Skin epidermis (tissue), 12 donors: ENCODE results near the gene DNAH3.
"Not testable (repeated sequence)": the region's sequence is repeated elsewhere in the genome, so short reads cannot be mapped to it uniquely, and the experiment has no call there.

Source experiments
- H3K27ac ChIP-seq, 21 experiments: fragments of 200-600 bp; sonication (generic) in 11 of 21; one replicate each; pipeline ENCODE4 v1.5.0; 2020; ENCODE audit warnings: mild to moderate bottlenecking in 3 of 21, inconsistent platforms in 2 of 21, moderate library complexity in 2 of 21
- H3K4me3 ChIP-seq, 7 experiments: fragments of 200-600 bp; sonication (generic) in 2 of 7; one replicate each; pipeline ENCODE4 v1.5.0; 2020; ENCODE audit warnings: inconsistent platforms in 2 of 7, mild to moderate bottlenecking in 2 of 7, moderate library complexity in 1 of 7

The DNAH3 gene

GRCh38 chr16:21076186-21076883 is 74.3 kb downstream of the DNAH3 start:
- no peak overlapping the region for H3K4me3 ChIP-seq
- no peak overlapping the region for H3K27ac ChIP-seq

DNA sequence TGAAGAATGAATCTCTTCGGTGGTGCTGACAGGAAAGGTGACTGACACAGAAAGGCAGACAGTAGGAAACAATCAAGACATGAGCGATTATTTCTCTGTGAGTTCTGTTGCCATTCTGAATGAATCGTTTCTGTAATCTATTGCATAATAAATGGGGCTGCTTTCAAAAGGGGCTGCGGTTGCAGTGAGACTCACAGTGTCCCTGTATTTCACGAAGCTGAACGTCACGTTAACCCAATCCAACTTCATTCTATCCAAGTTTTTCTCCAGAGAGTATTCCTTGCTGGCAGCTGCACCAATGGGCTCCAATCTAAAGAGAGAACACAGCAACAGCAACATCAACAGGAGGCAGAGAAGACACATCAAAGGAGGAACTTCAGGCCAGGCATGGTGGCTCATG is 75.4 kb downstream of the DNAH3 start:
- H3K4me3 ChIP-seq: no peak overlapping the region
- H3K27ac ChIP-seq: no peak overlapping the region

- H3K4me3 ChIP-seq: no peak overlapping the region
- no peak overlapping the region for H3K27ac ChIP-seq
Observed at GRCh38 chr16:21072976-21073375, 77.7 kb downstream of the DNAH3 start.

DNA sequence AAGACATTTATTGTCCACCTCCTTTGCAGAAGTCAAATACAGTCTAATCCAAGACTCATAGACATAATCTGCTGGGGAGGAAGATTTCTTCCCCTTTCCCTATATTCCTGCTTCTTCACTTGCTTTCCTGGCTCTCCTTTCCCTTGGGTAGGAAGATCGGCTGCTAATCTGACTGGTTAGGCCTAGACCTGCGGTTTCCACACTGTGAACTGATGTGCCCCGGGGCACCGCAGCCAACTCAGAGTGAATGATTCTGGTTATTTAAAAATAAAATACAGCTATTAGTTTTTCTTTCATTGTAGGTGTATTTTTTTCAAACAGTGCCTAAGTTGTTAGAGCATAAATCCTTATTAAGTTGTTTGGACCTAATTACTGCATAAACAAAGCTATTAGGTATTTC is 78.9 kb downstream of the DNAH3 start:
- no peak overlapping the region for H3K4me3 ChIP-seq
- no peak overlapping the region for H3K27ac ChIP-seq

- H3K27ac ChIP-seq: no peak overlapping the region
- H3K4me3 ChIP-seq: no peak overlapping the region
Observed at GRCh38 chr16:21070564-21070963, 80.1 kb downstream of the DNAH3 start.

GRCh38 chr16:21069986-21070385 is 80.7 kb downstream of the DNAH3 start:
- no peak overlapping the region for H3K27ac ChIP-seq

GRCh38 chr16:21064203-21064602 is 86.4 kb downstream of the DNAH3 start:
- no peak overlapping the region for H3K27ac ChIP-seq
- H3K4me3 ChIP-seq: no peak overlapping the region

More at GRCh38 chr16:21069986-21070385, 80.7 kb downstream of the DNAH3 start:
- H3K4me3 ChIP-seq: no peak overlapping the region

DNA sequence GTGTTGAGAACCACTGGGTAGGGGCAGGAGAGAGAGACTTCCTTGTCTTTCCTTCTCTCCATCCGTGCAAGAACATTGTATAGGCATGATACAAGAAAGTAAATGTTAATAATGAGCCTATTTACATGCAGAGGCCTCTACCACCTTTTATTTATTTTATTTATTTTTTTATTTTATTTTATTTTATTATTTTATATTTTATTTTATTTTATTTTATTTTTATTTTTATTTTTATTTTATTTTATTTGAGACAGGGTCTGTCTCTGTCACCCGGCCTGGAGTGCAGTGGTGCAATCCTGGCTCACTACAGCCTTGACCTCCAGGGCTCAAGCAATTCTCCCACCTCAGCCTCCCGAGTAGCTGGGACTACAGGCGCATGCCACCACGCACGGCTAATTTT is 87.3 kb downstream of the DNAH3 start:
- H3K4me3 ChIP-seq, H3K27ac ChIP-seq: not testable (repeated sequence)

DNA sequence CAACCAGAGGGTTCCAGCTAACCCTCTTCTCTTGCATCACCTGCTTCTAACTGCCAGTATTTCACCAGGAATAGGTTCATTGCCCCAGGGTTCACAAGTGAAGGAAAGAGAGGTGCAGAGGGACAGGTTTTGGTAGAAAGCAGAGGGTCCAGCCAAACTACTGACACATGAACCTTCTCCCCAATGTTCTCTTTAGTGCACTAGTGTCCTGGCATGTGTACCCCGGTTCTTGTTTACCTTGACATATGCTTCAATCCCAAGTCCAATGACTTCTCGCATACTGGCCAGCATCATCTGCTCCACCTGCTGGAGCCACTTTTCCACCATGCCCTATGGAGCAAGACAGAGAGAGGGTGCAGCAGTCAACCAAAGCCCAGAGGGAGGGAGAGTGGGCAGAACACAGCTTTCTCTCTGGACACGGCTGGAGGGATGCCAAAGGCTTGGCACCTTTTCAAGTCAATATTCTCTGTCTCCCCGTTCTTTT is 90.6 kb downstream of the DNAH3 start:
- no peak overlapping the region for H3K4me3 ChIP-seq
- H3K27ac ChIP-seq: no peak overlapping the region

DNA sequence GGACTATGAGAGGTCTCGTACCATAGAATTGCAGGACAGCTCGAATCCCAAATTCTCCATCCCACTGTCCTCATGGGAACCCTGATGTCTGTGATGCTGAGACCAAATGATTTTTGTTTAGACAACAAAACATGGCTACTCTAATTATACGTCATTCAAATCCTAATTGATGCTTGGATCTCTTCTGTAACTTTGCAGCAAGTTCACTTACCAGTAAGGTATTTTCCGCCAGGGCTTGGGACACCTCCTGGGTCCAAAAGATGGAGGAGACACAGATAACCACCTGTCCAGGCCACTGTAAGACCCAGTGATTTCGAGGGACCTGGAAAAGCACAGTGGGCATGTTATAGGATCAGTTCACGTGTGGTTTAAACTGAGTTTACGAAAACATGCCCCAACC is 92.8 kb downstream of the DNAH3 start:
- no peak overlapping the region for H3K4me3 ChIP-seq

DNA sequence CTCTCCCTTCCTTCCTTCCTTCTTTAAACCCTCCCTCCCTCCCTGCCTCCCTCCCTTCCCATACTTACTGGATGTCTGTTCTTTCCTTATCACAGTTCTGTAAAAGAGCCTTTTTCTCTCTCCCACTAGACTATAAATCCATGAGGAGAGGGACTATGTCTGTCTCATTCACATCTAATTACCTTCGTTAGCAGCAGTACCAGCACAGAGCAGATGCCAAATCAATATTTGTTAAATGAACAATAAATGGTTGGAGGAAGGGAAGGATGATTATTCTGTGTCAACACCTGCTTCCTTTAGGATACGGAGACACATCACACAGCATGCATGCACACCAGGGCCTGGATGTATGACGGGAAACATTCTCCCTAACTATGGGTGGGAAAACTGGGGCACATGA is 94.2 kb downstream of the DNAH3 start:
- no peak overlapping the region for H3K27ac ChIP-seq
- no peak overlapping the region for H3K4me3 ChIP-seq

More for the DNA sequence above, 92.8 kb downstream of the DNAH3 start:
- H3K27ac ChIP-seq: no peak overlapping the region

DNA sequence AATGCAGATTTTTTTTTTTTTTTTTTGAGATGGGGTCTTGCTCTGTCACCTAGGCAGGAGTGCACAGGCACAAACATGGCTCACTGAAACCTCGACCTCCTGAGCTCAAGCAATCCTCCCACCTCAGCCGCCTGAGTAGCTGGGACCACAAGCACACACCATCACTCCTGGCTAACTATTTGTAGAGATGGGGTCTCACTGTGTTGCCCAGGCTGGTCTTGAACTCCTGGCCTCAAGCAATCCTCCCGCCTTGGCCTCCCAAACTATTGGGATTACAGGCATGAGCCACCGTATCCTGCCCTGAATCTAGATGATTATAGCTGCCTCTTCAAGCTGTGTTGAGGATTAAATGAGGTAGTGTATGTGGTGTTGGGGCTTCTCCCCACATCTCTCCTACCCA is 94.9 kb downstream of the DNAH3 start:
- H3K27ac ChIP-seq, H3K4me3 ChIP-seq: not testable (repeated sequence)

- Histone ChIP-seq H3K4me3 (no peak overlapping the region), H3K27ac (no peak overlapping the region)
Observed at GRCh38 chr16:21053590-21053989, 97.1 kb downstream of the DNAH3 start.

- H3K4me3 ChIP-seq: peak overlapping the region in 2 of 7 experiments; percentile 12 to 21
- not testable (repeated sequence) for H3K27ac ChIP-seq
Observed at GRCh38 chr16:21048091-21048912, 102.3 kb downstream of the DNAH3 start.

DNA sequence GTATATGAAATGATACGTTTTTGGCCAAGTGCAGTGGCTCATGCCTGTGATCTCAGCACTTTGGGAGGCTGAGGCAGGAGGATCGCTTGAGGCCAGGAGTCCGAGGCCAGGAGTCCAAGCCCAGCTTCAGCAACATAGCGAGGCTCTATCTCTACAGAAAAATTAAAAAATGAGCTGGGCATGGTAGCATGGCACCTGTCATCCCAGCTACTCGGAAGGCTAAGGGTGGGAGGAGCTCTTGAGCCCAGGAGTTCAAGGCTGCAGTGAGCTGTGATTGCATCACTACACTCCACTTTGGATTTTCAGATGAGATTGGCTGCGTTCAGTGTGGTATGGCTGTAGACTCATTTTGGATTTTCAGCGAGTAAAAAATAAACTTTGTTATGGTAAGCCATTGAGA is 112.4 kb downstream of the DNAH3 start:
- Histone ChIP-seq H3K27ac (no peak overlapping the region), H3K4me3 (no peak overlapping the region)

- no peak overlapping the region for H3K27ac ChIP-seq
- no peak overlapping the region for H3K4me3 ChIP-seq
Observed at GRCh38 chr16:21037736-21038135, 112.9 kb downstream of the DNAH3 start.

DNA sequence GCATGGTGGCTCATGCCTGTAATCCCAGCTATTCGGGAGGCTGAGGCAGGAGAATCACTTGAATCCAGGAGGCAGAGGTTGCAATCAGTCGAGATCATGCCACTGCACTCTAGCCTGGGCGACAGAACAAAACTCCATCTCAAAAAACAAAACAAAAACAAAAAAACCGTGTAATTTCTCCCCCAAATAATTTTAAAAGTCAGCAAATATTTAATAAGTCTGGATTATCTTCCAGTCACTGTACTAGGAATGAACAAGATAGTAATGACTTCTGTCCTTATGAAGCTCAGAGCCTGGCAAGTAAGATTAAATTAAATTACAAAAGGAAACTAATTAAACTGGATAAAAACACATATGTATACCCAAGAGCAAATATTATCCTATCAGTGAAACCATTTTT is 113.5 kb downstream of the DNAH3 start:
- no peak overlapping the region for H3K4me3 ChIP-seq
- no peak overlapping the region for H3K27ac ChIP-seq

DNA sequence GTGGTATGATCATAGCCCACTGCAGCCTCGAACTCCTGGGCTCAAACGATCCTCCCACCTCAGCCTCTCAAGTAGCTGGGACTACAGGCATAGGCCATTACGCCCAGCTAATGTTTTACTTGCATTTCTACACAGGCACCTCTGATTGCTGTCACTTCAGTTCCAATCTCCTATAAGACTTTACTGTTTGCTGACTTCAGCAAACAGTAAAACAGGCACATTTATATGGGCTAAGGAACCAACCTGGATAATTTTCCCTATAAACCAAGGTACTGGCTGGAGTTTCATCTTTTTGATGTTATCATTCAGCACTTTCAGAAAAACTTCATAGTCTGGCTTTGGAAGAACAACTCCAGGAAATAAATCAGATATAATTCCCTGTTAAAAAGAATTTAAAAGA is 114.2 kb downstream of the DNAH3 start:
- no peak overlapping the region for H3K27ac ChIP-seq

DNA sequence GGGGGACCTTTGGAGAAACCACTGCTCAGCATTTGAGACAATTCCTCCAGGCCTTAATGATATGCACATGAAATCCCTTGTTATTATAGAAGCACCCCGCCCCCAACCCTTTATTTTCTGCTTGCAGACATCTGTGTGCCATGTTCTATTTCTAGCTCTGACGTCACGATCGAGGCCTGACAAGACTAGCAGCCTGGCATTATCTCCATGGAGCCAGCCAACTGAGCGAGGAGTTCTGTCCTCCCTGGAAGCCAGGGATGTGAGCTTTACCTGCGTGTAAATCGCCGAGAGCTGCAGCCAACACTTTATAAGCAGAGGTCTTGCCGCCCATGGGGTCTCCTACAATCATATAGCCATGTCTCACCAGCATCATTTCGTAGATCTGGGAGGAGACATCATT is 116.9 kb downstream of the DNAH3 start:
- no peak overlapping the region for H3K27ac ChIP-seq
- H3K4me3 ChIP-seq: no peak overlapping the region

More for the DNA sequence above, 114.2 kb downstream of the DNAH3 start:
- H3K4me3 ChIP-seq: no peak overlapping the region

DNA sequence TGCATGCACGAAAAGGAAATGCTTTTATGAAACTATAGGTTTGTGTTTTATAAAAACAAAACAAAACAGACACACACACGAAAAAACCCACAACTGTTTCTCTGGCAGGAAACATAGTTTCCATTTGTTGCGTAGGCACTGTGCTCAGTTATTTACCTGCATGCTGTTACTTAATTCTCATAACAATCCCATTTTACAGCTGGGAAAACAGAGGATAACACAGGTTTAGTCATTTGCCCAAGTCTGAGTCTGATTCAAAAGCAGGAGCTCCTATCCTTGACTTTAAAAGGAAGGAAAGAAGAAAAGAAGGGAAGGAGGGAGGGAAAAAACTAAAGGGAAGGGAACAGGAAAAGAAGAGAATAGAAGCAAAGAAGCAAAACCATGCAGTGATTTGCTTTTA is 117.4 kb downstream of the DNAH3 start:
- Histone ChIP-seq H3K4me3 (no peak overlapping the region), H3K27ac (no peak overlapping the region)

DNA sequence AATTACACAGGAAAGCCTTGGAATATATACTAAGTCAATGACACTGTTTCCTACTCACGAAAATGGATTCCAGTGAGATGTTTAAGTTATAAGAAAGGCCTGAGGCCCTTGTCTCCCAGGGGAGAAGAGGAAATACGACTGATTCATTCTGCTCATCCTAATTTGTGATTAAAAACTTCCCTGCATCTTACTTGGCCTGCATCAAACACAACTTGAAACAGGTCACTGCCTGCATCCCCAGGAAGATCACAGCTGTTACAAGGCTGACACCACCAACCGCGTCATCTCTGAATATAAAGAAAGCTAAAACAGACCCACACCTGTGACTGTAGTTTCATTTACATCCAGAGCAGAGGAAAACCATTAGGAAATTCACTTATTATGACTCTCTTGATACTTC is 121.9 kb downstream of the DNAH3 start:
- no peak overlapping the region for H3K4me3 ChIP-seq

More for the DNA sequence above, 121.9 kb downstream of the DNAH3 start:
- no peak overlapping the region for H3K27ac ChIP-seq
